H9 (cell line): ENCODE results near the gene PGS1. TPM values are rescaled to one million over a fixed set of nuclear protein-coding genes. Genes with fewer than 3 reads are reported as not detected.

Experiments used
- DNase-seq: peaks from one replicate; pipeline ENCODE4 v3.0.0-alpha.2; 2017
- H2AFZ ChIP-seq: one replicate; pipeline ENCODE4 v1.6.1; 2013; ENCODE audit warnings: mild to moderate bottlenecking, low read length, control low read depth, moderate library complexity
- H2AK5ac ChIP-seq: 2 replicates; pipeline ENCODE4 v1.6.1; 2013; ENCODE audit warnings: low read length, control low read depth, mixed read lengths; ENCODE audit not compliant: insufficient read length
- H2BK120ac ChIP-seq: one replicate; pipeline ENCODE4 v1.6.1; 2013; ENCODE audit warnings: low read depth, mild to moderate bottlenecking, low read length, control low read depth, inconsistent platforms; ENCODE audit not compliant: poor library complexity, severe bottlenecking
- H2BK12ac ChIP-seq: 2 replicates; pipeline ENCODE4 v1.6.1; 2013; ENCODE audit warnings: low read length, control low read depth, mixed read lengths, low read depth; ENCODE audit not compliant: insufficient read length
- H2BK15ac ChIP-seq: 2 replicates; pipeline ENCODE4 v1.6.1; 2013; ENCODE audit warnings: low read depth, low read length, control low read depth
- H2BK20ac ChIP-seq: one replicate; pipeline ENCODE4 v1.6.1; 2013; ENCODE audit warnings: low read depth, mild to moderate bottlenecking, low read length, control low read depth, inconsistent platforms; ENCODE audit not compliant: poor library complexity, severe bottlenecking
- H2BK5ac ChIP-seq: 2 replicates; pipeline ENCODE4 v1.6.1; 2013; ENCODE audit warnings: low read length, control low read depth, mixed read lengths; ENCODE audit not compliant: insufficient read length
- H3K14ac ChIP-seq: 2 replicates; pipeline ENCODE4 v1.6.1; 2013; ENCODE audit warnings: low read length, control low read depth; ENCODE audit not compliant: insufficient read depth
- H3K18ac ChIP-seq: 2 replicates; pipeline ENCODE4 v1.6.1; 2013; ENCODE audit warnings: low read depth, mild to moderate bottlenecking, mixed read lengths, low read length, control low read depth; ENCODE audit not compliant: insufficient read length
- H3K23ac ChIP-seq: 2 replicates; pipeline ENCODE4 v1.6.1; 2013; ENCODE audit warnings: low read length, control low read depth, mixed read lengths, low read depth; ENCODE audit not compliant: insufficient read length
- H3K23me2 ChIP-seq: 2 replicates; pipeline ENCODE4 v1.6.1; 2013; ENCODE audit warnings: low read depth, mild to moderate bottlenecking, mixed read lengths, low read length, control low read depth; ENCODE audit not compliant: insufficient read length, poor library complexity, severe bottlenecking
- H3K27ac ChIP-seq: 2 replicates; pipeline ENCODE4 v1.5.1; 2013; ENCODE audit warnings: low read length, control low read depth, mixed read lengths, low read depth; ENCODE audit not compliant: insufficient read length
- H3K27me3 ChIP-seq: 2 replicates; pipeline ENCODE4 v1.6.1; 2013; ENCODE audit warnings: low read length, control low read depth, inconsistent platforms; ENCODE audit not compliant: insufficient read depth
- H3K4ac ChIP-seq: 2 replicates; pipeline ENCODE4 v1.6.1; 2013; ENCODE audit warnings: low read depth, mild to moderate bottlenecking, control low read depth, inconsistent platforms, low read length, moderate library complexity
- H3K4me1 ChIP-seq: 2 replicates; pipeline ENCODE4 v1.6.1; 2013; ENCODE audit warnings: low read length, control low read depth, inconsistent platforms; ENCODE audit not compliant: insufficient read depth
- H3K4me2 ChIP-seq: 2 replicates; pipeline ENCODE4 v1.6.1; 2013; ENCODE audit warnings: low read length, control low read depth, mixed read lengths; ENCODE audit not compliant: insufficient read length, insufficient read depth
- H3K56ac ChIP-seq: 2 replicates; pipeline ENCODE4 v1.6.1; 2013; ENCODE audit warnings: low read depth, mild to moderate bottlenecking, mixed read lengths, low read length, control low read depth; ENCODE audit not compliant: insufficient read length
- H3K79me1 ChIP-seq: 2 replicates; pipeline ENCODE4 v1.6.1; 2013; ENCODE audit warnings: low read depth, mild to moderate bottlenecking, moderate library complexity, low read length, control low read depth, inconsistent platforms; ENCODE audit not compliant: insufficient read depth, poor library complexity, severe bottlenecking
- H3K79me2 ChIP-seq: 2 replicates; pipeline ENCODE4 v1.6.1; 2013; ENCODE audit warnings: low read length, control low read depth, inconsistent platforms; ENCODE audit not compliant: insufficient read depth
- H3K9ac ChIP-seq: 2 replicates; pipeline ENCODE4 v1.6.1; 2013; ENCODE audit warnings: low read length, control low read depth, mixed read lengths; ENCODE audit not compliant: insufficient read length; ENCODE audit errors: extremely low read depth
- H3K9me3 ChIP-seq: one replicate; pipeline ENCODE4 v1.6.1; 2013; ENCODE audit warnings: low read depth, low read length, inconsistent platforms; ENCODE audit not compliant: control insufficient read depth
- H3T11ph ChIP-seq: one replicate; pipeline ENCODE4 v1.6.1; 2013; ENCODE audit warnings: mild to moderate bottlenecking, low read length, control low read depth, inconsistent platforms
- H4K20me1 ChIP-seq: one replicate; pipeline ENCODE4 v1.6.1; 2013; ENCODE audit not compliant: control insufficient read depth, insufficient read length, insufficient read depth
- H4K5ac ChIP-seq: 2 replicates; pipeline ENCODE4 v1.6.1; 2013; ENCODE audit warnings: low read depth, mild to moderate bottlenecking, mixed read lengths, low read length, control low read depth; ENCODE audit not compliant: insufficient read length
- H4K8ac ChIP-seq: replicated peaks from 2 replicates; pipeline ENCODE4 v1.6.1; 2013; ENCODE audit warnings: low read length, control low read depth, mixed read lengths, low read depth; ENCODE audit not compliant: insufficient read length
- H4K91ac ChIP-seq: 2 replicates; pipeline ENCODE4 v1.6.1; 2013; ENCODE audit warnings: low read depth, mild to moderate bottlenecking, moderate library complexity, mixed read lengths, low read length, control low read depth; ENCODE audit not compliant: insufficient read length
- H3K27ac Mint-ChIP-seq, 3 experiments: 2 replicates in 2 of 3; 3 replicates in 1 of 3; pipeline ENCODE4 v1.8.0; 2020 to 2021; ENCODE audit warnings: mixed read lengths in 3 of 3, mild to moderate bottlenecking in 1 of 3, moderate library complexity in 1 of 3
- H3K27me3 Mint-ChIP-seq: 2 replicates; pipeline ENCODE4 v1.8.0; 2021; ENCODE audit warnings: low read depth, mild to moderate bottlenecking, moderate library complexity, mixed read lengths
- H3K36me3 Mint-ChIP-seq, 3 experiments: 2 replicates in 2 of 3; 3 replicates in 1 of 3; pipeline ENCODE4 v1.8.0; 2020 to 2021; ENCODE audit warnings: low read depth in 3 of 3, mixed read lengths in 3 of 3; ENCODE audit not compliant: insufficient read depth in 1 of 3
- H3K4me1 Mint-ChIP-seq, 2 experiments: 2 replicates each; pipeline ENCODE4 v1.8.0; 2020; ENCODE audit warnings: mixed read lengths in 2 of 2
- H3K4me3 Mint-ChIP-seq, 2 experiments: 2 replicates in 1 of 2; 3 replicates in 1 of 2; pipeline ENCODE4 v1.8.0; 2020 to 2021; ENCODE audit warnings: mild to moderate bottlenecking in 2 of 2, mixed read lengths in 2 of 2, moderate library complexity in 1 of 2
- H3K9me3 Mint-ChIP-seq, 2 experiments: 2 replicates in 1 of 2; 3 replicates in 1 of 2; pipeline ENCODE4 v1.8.0; 2020; ENCODE audit warnings: mild to moderate bottlenecking in 2 of 2, mixed read lengths in 2 of 2, moderate library complexity in 1 of 2
- WGBS: extraction: QIAGEN DNeasy Blood & Tissue Kit; methylation state at CpG from one replicate; pipeline ENCODE4 v1.1.7; 2013; ENCODE audit warnings: missing lambda C conversion rate, low lambda C conversion rate, mixed read lengths; ENCODE audit not compliant: insufficient read length; ENCODE audit errors: extremely low coverage; 5-methylcytosine and 5-hydroxymethylcytosine counted together
- total RNA-seq: library from RNA; stranded (reverse); gene quantifications from 2 replicates; pipeline ENCODE4 v1.2.1, GENCODE V29; 2021
- TF ChIP-seq, protein P1 (sequence below): fragments of 200-600 bp; sonication (generic); conservative IDR thresholded peaks from 3 replicates; pipeline ENCODE4 v1.8.0; 2021; ENCODE audit warnings: antibody characterized with exemption, mild to moderate bottlenecking

The PGS1 gene
- total RNA-seq, 1 experiment from 2014 or later = 45.7 TPM

DNA sequence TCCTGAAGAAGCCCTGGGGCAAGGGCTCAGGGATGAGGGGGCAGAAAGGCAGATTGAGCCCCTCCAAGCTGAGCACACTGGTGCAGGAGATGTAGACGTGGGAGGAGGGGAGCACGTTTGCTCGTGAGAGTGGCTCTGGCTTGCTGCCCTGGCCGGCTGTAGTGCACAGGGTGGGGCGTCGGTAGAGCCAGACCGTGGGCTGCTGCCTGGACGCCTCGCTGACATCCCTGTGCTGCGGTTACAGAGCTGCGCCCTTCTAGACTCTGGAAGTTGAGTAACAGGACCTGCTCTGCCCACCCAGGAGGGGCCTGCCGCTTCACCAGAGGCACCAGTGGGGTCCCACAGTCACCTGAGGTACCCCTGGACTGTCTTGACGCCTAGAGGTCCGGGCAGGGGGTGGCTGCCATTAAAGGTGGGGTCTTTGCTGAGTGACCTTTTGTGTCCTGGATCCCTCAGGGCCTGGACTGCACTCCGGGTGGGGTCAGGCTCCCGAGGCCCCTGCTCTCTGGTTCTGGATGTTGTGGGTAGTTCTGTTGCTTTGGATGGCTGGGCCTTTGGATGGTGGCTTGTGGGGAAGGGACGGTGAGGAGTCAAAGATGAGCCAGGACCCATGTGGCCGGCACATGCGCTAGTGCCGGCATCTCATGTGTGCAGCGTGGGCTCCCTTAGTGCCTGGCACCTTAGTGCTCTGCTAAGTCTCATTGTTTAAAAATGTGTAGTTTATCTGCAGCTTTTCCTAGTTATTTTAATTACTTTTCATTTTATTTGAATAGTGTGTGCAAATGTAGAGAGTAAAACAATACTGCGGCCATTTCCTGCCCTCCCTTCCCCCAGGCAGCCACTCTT, 41.7 kb downstream of the PGS1 start:
- H3K4me2 ChIP-seq = no peak overlapping the region
- no peak overlapping the region for H3K9ac ChIP-seq
- H3K23me2 ChIP-seq = no peaks in the 10 kb centered on the region
- no peak overlapping the region for H2BK20ac ChIP-seq
- H2BK15ac ChIP-seq = no peak overlapping the region
- no peak overlapping the region for H3T11ph ChIP-seq
- no peak overlapping the region for H2BK12ac ChIP-seq
- H3K79me2 ChIP-seq = no peaks in the 10 kb centered on the region
- no peak overlapping the region for H2BK5ac ChIP-seq
- no peaks in the 10 kb centered on the region for H3K9me3 Mint-ChIP-seq
- no peak overlapping the region for H2BK120ac ChIP-seq
- no peak overlapping the region for H3K4ac ChIP-seq
- no peaks in the 10 kb centered on the region for H3K9me3 ChIP-seq
- no peak overlapping the region for H4K5ac ChIP-seq
- H3K27me3 Mint-ChIP-seq = no peaks in the 10 kb centered on the region
- no peak overlapping the region for H3K23ac ChIP-seq
- H4K8ac ChIP-seq = no peak overlapping the region
- H3K4me1 Mint-ChIP-seq = peaks cover 5 to 10% of the 10 kb centered on the region in 2 experiments
- H4K20me1 ChIP-seq = peaks cover 2% of the 10 kb centered on the region
- no peak overlapping the region; the same call in 1 of the 2 replicates for H3K14ac ChIP-seq
- no peak for DNase-seq
- H2AFZ ChIP-seq = no peak overlapping the region
- H3K27ac Mint-ChIP-seq = peak overlapping the region; percentile 16 to 78 (median 20); a peak in 3 of 7 replicates
- no peak overlapping the region for H4K91ac ChIP-seq
- H3K4me3 Mint-ChIP-seq = peak overlapping the region in 1 of 2 experiments; percentile 27; a peak in 1 of 5 replicates
- no peak overlapping the region for H2AK5ac ChIP-seq
- TF ChIP-seq, protein P1, sequence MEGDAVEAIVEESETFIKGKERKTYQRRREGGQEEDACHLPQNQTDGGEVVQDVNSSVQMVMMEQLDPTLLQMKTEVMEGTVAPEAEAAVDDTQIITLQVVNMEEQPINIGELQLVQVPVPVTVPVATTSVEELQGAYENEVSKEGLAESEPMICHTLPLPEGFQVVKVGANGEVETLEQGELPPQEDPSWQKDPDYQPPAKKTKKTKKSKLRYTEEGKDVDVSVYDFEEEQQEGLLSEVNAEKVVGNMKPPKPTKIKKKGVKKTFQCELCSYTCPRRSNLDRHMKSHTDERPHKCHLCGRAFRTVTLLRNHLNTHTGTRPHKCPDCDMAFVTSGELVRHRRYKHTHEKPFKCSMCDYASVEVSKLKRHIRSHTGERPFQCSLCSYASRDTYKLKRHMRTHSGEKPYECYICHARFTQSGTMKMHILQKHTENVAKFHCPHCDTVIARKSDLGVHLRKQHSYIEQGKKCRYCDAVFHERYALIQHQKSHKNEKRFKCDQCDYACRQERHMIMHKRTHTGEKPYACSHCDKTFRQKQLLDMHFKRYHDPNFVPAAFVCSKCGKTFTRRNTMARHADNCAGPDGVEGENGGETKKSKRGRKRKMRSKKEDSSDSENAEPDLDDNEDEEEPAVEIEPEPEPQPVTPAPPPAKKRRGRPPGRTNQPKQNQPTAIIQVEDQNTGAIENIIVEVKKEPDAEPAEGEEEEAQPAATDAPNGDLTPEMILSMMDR = no peak
- WGBS = no CpG with 5 or more reads among the region's 22 CpGs
- H3K27ac ChIP-seq = no peak overlapping the region
- H3K27me3 ChIP-seq = no peaks in the 10 kb centered on the region
- H3K36me3 Mint-ChIP-seq = peaks cover 28 to 70% (median 64%) of the 10 kb centered on the region in 3 experiments
- H3K18ac ChIP-seq = no peak overlapping the region
- no peaks in the 10 kb centered on the region for H3K4me1 ChIP-seq
- H3K56ac ChIP-seq = no peak overlapping the region
- H3K79me1 ChIP-seq = no peaks in the 10 kb centered on the region
